HG02970 (cell line): ENCODE results near the gene NANOS3.

Source experiments
- ATAC-seq: cut with Tn5 transposase; IDR thresholded peaks from one replicate; pipeline ENCODE4 v1.9.1; 2021; ENCODE audit warnings: mild to moderate bottlenecking, moderate library complexity, moderate number of reproducible peaks; ENCODE audit not compliant: unreplicated experiment, low FRiP score

NANOS3 gene

DNA sequence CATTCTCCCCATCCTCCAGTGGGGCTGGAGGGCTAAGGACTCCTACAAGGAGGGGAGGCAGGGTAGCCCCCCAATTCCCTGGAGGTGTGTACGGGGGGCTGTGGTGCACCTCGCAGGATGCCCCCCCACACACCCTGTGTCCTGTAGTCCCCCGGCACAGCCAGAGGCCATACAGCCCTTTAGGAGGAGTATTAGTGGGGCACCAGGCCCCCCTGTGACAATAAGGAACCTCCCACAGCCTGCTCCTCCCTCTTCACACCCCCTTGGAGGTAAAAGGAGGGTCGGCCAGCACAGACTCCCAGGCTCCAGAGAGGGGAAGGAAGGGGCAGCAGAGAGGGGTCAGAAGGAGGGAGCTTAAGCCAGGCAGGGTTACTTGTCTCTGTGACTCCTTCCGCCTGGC lies at the start of gene NANOS3:
NANOS3 (plus strand) TSS at position 301 of the 400 bp plus-strand sequence. CDS start 115 bp downstream, outside the sequence.
- ATAC-seq: no peak

DNA sequence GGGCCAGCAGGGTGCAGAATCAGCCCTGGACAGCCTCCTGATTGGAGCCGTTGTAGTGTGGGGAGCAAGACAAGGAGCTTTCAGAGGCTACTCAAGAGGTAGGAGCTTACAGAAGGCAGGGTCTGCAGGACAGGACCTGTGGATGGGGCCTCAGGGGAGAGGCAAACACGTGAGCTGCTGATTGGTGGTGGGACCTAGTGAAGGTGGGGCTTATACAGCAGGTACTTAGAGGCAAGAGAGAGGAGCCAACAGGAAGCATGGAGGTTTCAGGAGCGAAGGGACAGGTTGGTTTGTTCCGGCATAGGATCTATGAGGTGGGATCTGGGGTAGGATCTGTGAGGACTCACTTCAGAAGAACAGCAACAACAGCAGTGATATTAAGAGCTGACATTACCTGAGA lies 49.3 kb upstream of the NANOS3 start:
- no peak for ATAC-seq

DNA sequence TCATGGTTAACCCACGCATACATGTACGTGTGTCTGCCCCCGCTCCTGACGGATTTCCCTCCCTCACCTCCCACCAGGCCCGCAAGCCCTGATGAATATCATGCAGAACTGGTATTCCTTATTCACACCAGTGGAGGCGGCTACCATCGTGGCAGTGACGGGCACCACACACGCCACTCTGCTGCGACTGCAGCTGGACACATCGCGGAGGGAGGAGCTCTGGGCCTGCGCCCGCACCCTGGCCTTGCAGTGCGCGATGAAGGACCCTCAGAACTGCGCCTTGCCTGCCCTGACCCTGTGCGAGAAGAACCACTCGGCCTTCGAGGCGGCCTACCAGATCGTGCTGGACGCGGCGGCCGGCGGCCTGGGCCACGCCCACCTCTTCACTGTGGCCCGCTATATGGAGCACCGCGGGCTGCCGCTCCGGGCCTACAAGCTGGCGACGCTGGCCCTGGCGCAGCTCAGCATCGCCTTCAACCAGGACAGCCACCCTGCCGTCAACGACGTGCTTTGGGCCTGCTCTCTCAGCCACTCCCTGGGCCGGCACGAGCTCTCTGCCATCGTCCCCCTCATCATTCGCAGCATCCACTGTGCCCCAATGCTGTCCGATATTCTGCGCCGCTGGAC lies 46.7 kb upstream of the NANOS3 start:
- no peak for ATAC-seq

DNA sequence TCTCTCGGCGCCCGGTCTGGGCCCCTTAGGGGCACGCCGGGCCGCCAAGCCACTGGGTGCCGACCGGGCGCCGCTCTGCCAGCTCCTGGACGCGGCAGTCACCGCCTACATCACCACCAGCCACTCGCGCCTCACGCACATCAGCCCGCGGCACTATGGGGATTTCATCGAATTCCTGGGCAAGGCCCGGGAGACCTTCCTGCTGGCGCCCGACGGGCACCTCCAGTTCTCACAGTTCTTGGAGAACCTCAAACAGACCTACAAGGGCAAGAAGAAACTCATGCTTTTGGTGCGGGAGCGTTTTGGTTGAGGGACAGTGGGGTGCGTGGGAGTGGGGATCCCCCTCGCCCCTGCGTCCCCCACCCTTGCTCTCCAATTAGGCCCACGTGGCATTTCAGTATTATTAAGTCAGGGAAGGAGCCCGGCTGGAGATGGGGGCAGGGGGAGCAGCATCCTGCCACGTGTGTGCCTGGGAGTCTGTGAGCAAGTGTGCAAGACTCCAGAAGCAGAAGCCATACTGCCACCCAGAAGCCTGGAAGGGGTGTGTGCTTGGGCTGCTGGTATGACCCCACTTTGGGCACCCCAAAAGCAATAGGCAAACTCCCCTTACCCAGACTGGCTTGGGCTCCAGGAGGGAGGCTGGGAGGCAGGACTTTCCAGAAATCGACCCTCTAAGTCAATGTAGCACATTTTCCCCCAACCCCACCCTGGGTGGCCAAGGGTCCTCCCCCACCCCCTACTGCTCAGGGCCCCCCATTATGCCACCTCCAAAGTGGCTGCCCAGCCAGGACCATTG lies 46.0 kb upstream of the NANOS3 start:
- ATAC-seq: no peak

DNA sequence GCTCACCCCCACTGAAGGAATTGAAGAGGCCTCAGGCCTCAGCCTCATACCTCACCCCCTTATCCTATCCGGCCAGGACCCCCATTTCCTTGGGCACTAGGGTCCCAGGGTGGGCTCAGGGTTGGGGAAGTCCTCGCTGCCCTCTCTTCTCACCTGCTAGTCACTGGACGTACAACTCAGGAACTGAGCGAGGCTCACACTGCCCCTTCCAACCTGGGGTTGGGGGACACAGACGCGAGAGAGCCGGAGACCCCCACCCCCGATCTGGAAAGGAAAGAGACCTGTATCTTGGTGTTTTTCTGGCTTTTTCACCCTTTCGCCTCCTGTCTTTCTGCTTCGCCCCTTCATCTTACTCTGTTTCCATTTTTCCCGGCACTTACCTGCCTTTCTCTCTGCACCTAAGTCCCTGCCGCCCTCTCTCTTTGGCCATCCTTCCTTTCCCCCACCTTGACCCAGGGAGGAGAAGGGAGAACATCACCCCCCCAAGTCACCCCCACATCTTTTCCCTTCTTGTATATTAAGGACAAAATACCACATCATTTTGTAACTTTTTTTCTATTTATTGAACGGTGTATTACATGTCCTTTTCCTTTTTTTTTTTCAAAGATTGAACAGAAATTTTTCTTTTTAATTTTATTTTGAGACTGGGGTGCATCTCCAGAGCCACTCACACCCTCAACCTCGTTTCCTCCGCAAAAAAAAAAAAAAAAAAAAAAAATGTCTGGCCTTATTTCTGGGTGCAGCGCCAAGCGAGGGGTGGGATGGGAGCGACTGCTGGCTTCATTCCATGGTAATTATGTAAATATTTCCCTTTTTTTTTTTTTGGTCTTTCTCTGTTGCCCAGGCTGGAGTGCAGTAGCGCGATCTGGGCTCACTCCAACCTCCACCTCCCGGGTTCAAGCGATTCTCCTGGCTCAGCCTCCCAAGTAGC lies 45.1 kb upstream of the NANOS3 start:
- no peak for ATAC-seq

DNA sequence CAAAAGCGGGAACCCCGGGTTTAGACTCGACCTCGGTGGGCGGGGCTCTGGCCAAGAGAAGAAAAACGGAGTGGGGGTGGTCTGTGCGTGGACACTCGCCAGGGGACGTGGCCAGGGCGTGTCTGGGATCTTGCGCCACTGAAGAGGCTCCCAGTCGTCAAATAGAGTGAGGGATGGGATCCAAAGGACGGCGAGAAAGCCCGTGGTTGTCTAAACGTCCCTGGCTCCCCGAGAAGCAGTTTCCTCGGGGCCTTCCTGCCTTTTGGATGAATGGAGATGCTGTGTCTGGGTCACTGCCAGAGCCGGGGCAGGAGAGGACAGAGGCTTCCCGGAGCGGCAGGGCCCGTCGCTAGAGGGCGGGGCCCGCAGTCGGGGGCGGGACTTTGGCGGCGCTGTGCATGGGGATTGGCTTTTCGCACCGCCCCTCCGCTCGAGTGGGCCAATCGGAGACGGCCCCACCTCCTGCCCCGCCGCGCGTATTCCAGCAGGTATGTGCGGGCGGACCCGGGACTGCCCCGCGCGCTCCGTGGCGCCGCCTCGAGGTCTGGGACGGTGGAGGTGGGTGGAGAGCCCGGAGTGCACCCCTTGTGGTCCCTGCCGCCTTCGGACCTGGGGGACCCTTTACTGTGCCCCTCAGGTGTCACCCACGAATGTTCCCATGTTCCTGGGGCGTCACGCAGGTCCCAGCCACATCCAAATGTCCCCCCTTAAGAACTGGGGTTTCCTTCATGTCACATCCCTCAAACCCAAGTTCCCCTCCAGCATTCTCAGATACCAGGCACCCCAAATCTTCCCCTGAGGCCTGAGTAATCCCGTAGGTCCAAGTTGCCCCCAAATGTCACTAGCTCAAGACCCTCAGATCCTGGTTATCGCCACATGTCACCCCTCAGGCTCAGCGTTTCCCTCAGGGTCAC lies 43.3 kb upstream of the NANOS3 start:
- ATAC-seq: peak; percentile 66

DNA sequence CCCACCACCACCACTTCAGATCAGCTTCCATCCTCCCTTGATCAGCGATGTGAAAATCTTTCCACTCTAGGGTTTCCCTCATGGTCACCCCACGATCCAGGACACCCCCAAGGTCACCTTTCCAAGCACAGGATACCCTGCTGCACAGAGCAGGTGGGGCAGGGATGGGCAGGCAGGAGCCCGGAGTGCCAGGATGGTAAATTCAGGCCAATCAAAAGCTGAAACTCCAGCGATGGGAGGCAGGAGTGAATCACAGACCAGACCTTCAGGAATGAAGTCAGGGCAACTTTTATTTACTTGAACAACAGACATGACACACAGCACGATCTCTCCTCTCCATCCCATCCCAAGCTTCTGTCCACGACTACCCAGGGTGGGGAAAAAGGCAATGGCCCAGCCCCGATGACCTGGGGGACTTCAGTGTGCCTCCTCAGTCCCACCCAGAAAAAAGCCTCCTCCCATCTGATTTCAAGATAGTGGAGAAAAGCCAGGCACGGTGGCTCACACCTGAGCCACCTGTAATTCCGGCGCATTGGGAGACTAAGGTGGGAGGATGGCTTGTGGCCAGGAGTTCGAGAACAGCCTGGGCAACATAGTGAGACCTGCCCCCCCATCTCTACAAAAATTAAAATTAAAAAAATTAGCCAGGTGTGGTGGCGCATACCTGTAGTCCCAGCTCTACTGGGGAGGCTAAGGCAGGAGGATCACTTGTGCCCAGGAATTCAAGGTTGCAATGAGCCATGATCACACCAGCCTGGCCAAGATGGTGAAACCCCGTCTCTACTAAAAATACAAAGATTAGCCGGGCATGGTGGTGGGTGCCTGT lies 42.5 kb upstream of the NANOS3 start:
- no peak for ATAC-seq

DNA sequence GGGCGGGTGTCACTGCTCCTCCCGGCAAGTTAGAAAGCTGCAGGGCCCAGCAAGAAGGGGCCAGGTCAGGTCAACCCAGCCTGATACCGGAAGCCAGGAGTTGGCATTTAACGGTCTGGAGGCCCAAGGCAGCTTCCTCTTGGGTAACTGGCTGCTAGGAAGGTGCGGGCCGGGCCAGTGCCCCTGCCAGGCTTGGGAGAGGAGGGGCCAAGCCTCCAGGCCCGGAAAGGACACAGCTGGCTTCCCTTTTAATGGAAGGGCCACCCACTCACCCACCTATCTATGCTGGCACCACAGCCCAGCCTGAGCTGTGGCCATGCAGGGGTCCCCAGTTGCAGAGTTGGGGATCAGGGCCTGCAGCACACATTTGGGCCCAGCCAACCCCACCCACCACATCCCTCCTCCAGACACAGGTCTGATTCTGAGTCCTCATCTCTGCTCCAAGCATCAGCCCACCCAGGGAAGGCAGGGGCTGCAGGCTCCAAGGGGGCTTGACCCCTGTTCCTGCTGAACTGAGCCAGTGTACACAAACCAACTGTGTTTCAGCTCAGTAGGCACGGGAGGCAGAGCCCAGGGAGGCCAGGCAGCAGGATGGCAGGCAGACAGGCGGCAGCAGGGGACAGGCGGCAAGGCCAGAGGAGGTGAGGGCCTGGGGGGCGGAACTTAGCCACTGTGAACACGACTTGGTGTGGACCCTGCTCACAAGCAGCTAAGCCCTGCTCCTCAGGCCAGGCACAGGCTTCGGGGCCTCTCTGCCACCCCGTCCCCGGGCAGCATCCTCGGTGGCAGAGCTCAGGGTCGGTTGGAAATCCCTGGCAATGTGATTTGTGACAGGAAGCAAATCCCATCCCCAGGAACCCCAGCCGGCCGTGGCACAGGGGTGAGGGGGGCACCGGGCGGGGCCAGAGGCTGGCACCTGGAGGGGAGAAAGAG lies 40.9 kb upstream of the NANOS3 start:
- ATAC-seq: no peak

DNA sequence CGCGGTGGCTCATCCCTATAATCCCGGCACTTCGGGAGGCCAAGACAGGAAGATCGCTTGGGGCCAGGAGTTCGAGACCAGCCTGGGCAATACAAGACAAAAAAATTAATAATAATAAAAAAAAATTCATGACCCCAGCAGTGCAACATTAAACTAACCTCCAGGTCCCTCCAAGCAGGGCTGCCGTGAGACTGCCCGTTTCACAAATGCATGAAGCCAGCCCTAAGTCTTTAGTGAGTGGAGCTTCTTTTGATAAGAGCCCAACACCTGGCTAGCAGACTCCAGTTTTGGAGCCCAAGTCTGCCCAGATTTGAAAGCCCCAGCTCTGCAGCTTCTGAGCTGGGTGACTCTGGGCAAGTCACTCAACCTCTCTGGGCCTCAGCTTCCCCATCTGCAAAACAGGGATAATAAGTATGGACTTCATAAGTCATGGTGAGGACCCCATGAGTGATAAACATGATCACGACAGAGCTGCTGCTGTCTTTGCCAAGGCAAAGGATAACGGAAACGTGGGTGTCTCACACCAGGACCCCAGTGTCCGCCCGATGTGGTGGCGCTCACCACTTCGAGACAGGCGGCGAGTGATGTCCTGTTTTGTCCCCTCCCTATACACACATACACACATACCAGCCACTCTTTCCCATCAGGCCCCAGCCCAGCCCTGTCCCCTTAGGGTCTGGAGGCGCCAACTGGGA lies 38.4 kb upstream of the NANOS3 start:
- ATAC-seq: no peak

DNA sequence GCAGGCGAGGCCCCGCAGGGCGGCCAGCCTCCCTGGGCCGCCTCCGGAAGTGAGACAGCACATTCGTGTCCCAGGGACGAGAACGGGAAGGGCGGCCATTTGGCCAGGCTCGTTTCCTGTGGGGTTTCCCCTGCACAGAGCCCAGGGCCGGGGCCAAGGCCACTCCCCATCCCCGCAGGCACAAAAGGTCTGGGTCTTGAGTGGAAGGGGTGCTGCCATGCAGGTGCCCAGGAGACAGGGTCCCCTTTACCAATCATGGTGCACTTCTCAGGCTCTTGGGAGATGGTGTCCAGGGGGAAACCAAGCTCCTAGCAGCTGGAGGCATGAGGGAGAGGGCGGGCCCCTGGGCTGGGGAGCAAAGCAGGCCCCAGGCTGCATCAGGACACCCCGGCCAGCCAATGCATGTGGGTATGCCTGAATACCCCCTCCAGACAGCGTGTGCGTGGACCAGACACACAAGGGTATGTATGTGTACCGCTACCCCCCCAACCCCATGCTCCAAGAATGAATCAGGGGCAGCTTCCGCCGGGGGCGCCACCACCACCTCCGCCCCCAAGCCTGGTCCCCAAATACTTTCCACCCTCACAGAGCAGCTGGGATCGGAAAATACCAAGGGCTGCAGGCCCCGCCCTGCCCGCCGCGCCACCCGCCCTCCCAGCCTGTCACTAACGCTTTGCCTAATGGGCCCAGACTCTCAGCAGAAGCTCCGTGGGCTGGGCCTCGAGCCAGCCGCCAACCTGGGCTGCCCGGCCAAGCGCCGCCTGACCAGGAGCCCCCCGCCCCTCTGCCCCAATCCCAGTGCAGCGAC lies 37.6 kb upstream of the NANOS3 start:
- peak; percentile 33 for ATAC-seq

DNA sequence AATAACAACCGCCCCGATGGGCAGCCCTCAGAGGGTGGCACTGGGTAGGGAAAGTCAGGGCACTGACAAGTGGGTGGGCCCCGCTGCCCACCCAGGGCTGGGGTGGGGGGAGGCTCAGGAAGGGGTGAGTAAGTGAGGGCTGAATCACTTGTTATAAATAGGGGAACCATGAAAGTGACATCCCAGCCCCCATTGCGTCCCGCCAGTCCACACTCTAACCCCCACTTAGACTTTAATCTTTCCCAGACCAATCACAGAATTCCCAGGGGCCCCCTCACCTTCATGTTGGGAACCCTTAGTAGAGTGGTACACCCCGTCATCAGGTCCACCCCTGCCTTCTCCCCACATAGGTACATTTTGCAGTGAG lies 37.0 kb upstream of the NANOS3 start:
- ATAC-seq: peak; percentile 1

DNA sequence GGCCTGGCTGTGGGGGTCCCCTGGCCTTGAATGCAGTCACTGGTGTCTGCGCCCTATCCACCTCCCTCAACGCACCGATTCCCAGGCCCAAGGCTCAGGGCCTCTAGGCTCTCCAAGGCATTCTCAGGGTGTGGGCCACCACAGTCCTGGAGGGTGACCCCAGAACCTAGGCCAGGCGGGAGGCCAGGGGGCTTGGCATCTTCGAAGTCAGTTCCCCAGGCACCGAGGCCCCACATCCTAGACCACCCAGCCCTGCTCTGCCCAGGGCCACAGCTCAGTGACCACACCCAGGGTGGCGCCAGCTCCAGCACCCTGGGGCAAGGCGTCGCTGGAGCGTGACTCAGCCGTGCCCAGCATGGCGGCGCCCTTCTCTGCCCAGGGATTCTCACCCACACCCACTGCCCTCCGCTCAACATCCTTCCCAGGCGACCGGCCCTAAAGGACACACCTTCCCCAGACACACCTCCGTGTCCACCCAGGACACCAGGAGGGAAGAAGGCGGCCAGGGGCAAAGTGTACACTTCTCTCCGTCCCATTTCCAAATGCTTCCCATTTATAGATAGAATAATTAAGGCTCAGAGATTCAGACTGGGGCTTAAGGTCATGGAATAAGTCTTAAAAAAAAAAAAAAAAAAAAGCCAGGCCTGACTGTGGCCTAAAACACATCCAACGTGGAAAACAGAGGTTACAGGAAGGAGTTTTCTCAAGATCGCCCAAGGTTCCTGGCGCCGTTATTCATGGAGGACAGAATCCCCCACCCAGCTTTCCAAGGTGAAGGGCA lies 36.4 kb upstream of the NANOS3 start:
- no peak for ATAC-seq

DNA sequence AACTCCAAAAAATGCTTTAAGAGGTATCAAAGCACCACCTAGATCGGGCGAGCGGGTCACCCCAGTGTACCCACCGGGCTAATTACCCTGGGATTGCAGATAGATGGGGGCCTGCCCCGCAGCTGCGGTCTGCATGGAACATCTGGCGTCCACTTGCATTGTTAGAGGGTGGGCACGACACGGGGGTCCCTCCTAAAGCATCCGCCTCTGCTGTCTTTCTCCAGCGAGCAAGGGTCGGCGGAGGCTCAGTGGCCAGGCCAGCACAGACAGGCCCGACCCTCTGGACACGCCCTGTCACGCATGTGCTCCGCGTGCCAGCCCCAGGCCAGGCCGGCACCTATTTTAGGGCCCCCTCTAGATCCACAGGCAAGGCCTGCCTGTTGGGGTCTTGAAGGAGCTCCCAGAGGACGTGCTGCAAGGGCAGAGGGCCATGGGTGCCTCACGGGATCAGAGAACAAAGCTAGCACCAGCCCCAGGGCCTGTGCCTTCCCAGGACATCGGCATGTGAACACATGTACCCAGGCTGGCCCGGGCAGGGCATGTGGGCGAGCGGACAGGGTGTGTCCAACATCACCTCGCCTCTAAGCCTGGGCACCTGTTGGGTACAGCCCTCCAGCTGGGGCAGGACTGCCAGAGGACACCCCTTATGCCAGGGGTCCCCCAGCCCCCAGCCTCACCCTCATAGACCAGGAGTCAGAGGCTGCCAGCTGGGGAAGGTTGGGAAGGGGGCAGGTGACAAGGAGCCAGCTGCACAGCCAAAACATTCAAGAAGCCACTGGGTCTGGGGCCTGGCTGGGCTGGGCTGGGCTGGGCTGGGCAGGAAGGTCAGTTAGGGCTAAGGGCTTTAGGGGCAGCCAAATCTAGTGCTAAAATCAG lies 35.6 kb upstream of the NANOS3 start:
- ATAC-seq: no peak

DNA sequence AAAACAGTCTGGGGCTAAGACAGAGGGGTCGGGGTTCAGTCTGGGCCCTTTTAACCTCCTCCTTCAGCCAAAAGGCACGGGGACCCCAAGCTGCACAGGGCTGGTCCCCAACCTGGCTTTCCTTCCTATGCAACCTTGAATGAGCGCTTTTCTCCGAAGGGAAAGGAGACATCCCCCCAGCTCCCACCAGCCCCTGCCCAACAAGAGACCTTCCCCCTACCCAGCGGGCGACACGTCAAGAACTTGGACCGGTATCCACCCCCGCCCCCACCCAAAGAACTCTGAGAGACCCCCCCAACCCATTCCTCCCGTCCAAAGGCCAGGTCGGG lies 35.0 kb upstream of the NANOS3 start:
- ATAC-seq: no peak
